Measurements from ENCODE around the gene TMEM38A.
A peak's percentile ranks its signal among the peaks of the same experiment; 100 is the strongest.

Gene TMEM38A

GRCh38 chr19:16628984-16629691 is 31.8 kb upstream of the TMEM38A start (continued):
- TF ChIP-seq ZBTB10 (tag by site-specific recombination; IDR thresholded peaks at IDR 0.05) (peak; percentile 71; the same call in 1 of the 2 replicates), ZSCAN18 (tag by site-specific recombination; IDR thresholded peaks at IDR 0.05) (0 out of 2 replicates have a peak, but pooled peaks have one; percentile 5), ZNF366 (tag by site-specific recombination; conservative IDR thresholded peaks at IDR 0.05) (peak; percentile 64), ZXDB (tag by site-specific recombination; IDR thresholded peaks at IDR 0.05) (peak; percentile 31; the same call in 1 of the 2 replicates), ZNF785 (tag by site-specific recombination; IDR thresholded peaks at IDR 0.05) (no peak), ZBTB8A (tag by site-specific recombination; IDR thresholded peaks at IDR 0.05) (no peak), GFI1B (tag by site-specific recombination; IDR thresholded peaks at IDR 0.05) (peak; percentile 42; the same call in 1 of the 2 replicates)
- TF ChIP-seq, protein P1, sequence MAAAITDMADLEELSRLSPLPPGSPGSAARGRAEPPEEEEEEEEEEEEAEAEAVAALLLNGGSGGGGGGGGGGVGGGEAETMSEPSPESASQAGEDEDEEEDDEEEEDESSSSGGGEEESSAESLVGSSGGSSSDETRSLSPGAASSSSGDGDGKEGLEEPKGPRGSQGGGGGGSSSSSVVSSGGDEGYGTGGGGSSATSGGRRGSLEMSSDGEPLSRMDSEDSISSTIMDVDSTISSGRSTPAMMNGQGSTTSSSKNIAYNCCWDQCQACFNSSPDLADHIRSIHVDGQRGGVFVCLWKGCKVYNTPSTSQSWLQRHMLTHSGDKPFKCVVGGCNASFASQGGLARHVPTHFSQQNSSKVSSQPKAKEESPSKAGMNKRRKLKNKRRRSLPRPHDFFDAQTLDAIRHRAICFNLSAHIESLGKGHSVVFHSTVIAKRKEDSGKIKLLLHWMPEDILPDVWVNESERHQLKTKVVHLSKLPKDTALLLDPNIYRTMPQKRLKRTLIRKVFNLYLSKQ (tag by site-specific recombination; IDR thresholded peaks at IDR 0.05; ENCODE audit: borderline replicate concordance) = no peak
- TF ChIP-seq, protein P2, sequence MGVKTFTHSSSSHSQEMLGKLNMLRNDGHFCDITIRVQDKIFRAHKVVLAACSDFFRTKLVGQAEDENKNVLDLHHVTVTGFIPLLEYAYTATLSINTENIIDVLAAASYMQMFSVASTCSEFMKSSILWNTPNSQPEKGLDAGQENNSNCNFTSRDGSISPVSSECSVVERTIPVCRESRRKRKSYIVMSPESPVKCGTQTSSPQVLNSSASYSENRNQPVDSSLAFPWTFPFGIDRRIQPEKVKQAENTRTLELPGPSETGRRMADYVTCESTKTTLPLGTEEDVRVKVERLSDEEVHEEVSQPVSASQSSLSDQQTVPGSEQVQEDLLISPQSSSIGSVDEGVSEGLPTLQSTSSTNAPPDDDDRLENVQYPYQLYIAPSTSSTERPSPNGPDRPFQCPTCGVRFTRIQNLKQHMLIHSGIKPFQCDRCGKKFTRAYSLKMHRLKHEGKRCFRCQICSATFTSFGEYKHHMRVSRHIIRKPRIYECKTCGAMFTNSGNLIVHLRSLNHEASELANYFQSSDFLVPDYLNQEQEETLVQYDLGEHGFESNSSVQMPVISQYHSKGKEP (tag by site-specific recombination; IDR thresholded peaks at IDR 0.05) = peak; percentile 41

DNA sequence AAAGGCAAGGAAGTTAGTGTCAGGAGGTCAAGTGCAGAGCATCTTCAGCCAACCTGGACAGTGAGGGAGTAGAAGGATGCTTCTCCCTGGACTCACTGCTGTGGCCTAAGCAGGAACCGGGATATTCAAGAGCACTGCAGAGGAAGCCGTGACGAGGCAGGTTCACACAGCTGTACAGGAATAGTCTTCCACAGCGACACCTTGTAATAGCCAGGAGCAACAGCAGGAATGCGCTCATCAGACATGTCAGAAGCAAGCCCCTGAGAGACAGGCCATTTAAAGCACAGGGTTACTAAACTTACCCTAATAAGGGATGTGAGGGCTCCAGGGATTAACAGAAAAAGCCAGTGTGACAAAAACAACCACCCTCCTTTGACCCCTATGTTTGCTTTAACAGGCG is 29.5 kb upstream of the TMEM38A start:
- CTCF ChIA-PET = no interaction called here
- POLR2A ChIA-PET = interaction anchor here (0.7 kb wide), 1 partner anchor 552 kb away, joined by 6 read pairs; no protein-coding TSS in a partner anchor
- Histone ChIP-seq H3K36me3 (ENCODE audit: control insufficient read depth in 2 of 2, insufficient read depth in 1 of 2, low read length in 2 of 2) (peaks cover 10 to 24% of the 10 kb centered on the region in 2 experiments; a peak in 2 of 3 replicates), H3K4me3 (ENCODE audit: low read depth, low read length) (no peak overlapping the region), H3K4me1 (ENCODE audit: control insufficient read depth, insufficient read depth, low read length) (no peaks in the 10 kb centered on the region), H3K9me3 (ENCODE audit: control insufficient read depth, insufficient read depth, low read depth, low read length) (no peaks in the 10 kb centered on the region), H3K27ac (ENCODE audit: extremely low read depth, low read depth, low read length) (no peak overlapping the region)
- TF ChIP-seq ZNF2 (tag by site-specific recombination; IDR thresholded peaks at IDR 0.05) = peak; percentile 99
- TF ChIP-seq MZF1 (tag by site-specific recombination; IDR thresholded peaks at IDR 0.05; ENCODE audit: borderline replicate concordance) = no peak

DNA sequence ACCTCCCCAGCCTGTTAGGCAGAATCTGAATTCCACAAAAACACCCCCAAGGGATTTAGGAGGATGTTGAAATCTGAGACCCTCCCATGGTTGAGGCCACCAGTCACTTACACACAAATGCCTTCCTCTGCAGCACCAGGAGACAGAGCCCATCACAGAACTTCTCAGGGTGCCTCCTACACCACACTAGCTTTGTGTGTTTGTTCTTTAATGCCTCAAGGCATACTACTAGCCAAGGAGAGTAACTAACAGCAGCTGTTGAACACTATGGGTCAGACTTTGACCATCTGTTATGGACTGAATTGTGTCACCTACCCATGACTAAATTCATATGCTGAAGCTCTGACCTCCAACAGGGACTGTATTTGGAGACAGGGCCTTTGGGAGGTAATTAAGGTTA is 23.4 kb upstream of the TMEM38A start:
- no peaks in the 10 kb centered on the region for H3K4me1 ChIP-seq (ENCODE audit: control insufficient read depth, insufficient read depth, low read length)
- H3K4me3 ChIP-seq (ENCODE audit: low read depth, low read length) = no peak overlapping the region
- POLR2A ChIA-PET = interaction anchor here (1.7 to 2.3 kb wide), 2 partner anchors 9 to 22 kb away, joined by 7 to 11 read pairs; partner anchors contain the start of gene MED26
- CTCF ChIA-PET = no interaction called here
- H3K9me3 ChIP-seq (ENCODE audit: control insufficient read depth, insufficient read depth, low read depth, low read length) = no peaks in the 10 kb centered on the region
- no peak overlapping the region for H3K27ac ChIP-seq (ENCODE audit: extremely low read depth, low read depth, low read length)
- peaks cover 22 to 40% of the 10 kb centered on the region in 2 experiments; a peak in 2 of 3 replicates for H3K36me3 ChIP-seq (ENCODE audit: control insufficient read depth in 2 of 2, insufficient read depth in 1 of 2, low read length in 2 of 2)
- TF ChIP-seq TRIM28 (IDR thresholded peaks at IDR 0.05; ENCODE audit: borderline replicate concordance, low read length) (no peak), BCL6B (tag by site-specific recombination; IDR thresholded peaks at IDR 0.05) (no peak), ZNF600 (tag by site-specific recombination; IDR thresholded peaks at IDR 0.05) (0 out of 2 replicates have a peak, but pooled peaks have one; percentile 38), ZNF404 (tag by site-specific recombination; IDR thresholded peaks at IDR 0.05) (no peak), GLIS1 (tag by site-specific recombination; IDR thresholded peaks at IDR 0.05) (0 out of 2 replicates have a peak, but pooled peaks have one; percentile 11), REST (tag by site-specific recombination; IDR thresholded peaks at IDR 0.05) (no peak), ZNF521 (tag by site-specific recombination; IDR thresholded peaks at IDR 0.05) (no peak), ZNF777 (tag by site-specific recombination; IDR thresholded peaks at IDR 0.05; ENCODE audit: borderline replicate concordance) (no peak)

All from HEK293 (cell line).